Endometrial microvascular endothelial cells (primary cell): ENCODE results near the gene PRPF8. TPM values are rescaled to one million over a fixed set of nuclear protein-coding genes. Genes with fewer than 3 reads are reported as not detected.
"Not testable (repeated sequence)": the region's sequence is repeated elsewhere in the genome, so short reads cannot be mapped to it uniquely, and the experiment has no call there.

Source experiments
- in situ Hi-C: cut with HindIII; loops from 2 replicates; pipeline ENCODE4 v1.10.0; 2017; ENCODE audit warnings: low sequenced_read_pairs, low pct_unique_long_range_greater_than_20kb; ENCODE audit errors: inconsistent ontology term
- total RNA-seq: library from RNA; depleted of rRNA; stranded (reverse); fragments of >200 nt; gene quantifications from one replicate; pipeline ENCODE4 v1.2.3, GENCODE V29; 2015; ENCODE audit errors: inconsistent ontology term

PRPF8 gene
- 183 TPM for total RNA-seq

GRCh38 chr17:1684378-1685189, at the start of gene PRPF8:
TSS of gene PRPF8 (minus strand) at chr17:1684867. CDS start at chr17:1684571, 296 bp downstream.
- in situ Hi-C loops, result no loop called here

- in situ Hi-C loops, result no loop called here
These were observed 49.1 kb upstream of the PRPF8 start for GRCh38 chr17:1733759-1734158.

- in situ Hi-C loops, result no loop called here
These were observed 48.2 kb upstream of the PRPF8 start for GRCh38 chr17:1732833-1733321.

GRCh38 chr17:1732241-1732832, 47.7 kb upstream of the PRPF8 start:
- in situ Hi-C loops, result no loop called here

GRCh38 chr17:1731194-1731506, 46.5 kb upstream of the PRPF8 start:
- in situ Hi-C loops, result no loop called here

GRCh38 chr17:1730326-1731193, 45.9 kb upstream of the PRPF8 start:
- in situ Hi-C loops, result no loop called here

- in situ Hi-C loops, result no loop called here
These were observed 45.3 kb upstream of the PRPF8 start for GRCh38 chr17:1729966-1730325.

- in situ Hi-C loops, result no loop called here
These were observed 43.4 kb upstream of the PRPF8 start for GRCh38 chr17:1727876-1728630.

- in situ Hi-C loops, result no loop called here
These were observed 42.7 kb upstream of the PRPF8 start for GRCh38 chr17:1727258-1727789.

GRCh38 chr17:1726626-1727257, 42.1 kb upstream of the PRPF8 start:
- in situ Hi-C loops, result no loop called here

- in situ Hi-C loops, result no loop called here
These were observed 41.2 kb upstream of the PRPF8 start for GRCh38 chr17:1725642-1726511.

- in situ Hi-C loops, result no loop called here
These were observed 40.4 kb upstream of the PRPF8 start for GRCh38 chr17:1724869-1725641.

- in situ Hi-C loops, result no loop called here
These were observed 39.7 kb upstream of the PRPF8 start, which contains the start of gene WDR81 for GRCh38 chr17:1724351-1724868. TSS of gene WDR81 (plus strand) at chr17:1724704. CDS start at chr17:1724960, 256 bp downstream.

- in situ Hi-C loops, result not testable (repeated sequence)
These were observed 37.4 kb upstream of the PRPF8 start for GRCh38 chr17:1722022-1722421.

GRCh38 chr17:1720856-1721386, 36.3 kb upstream of the PRPF8 start:
- in situ Hi-C loops, result no loop called here
